Measurements from ENCODE around the gene CNTN4.

Gene CNTN4

DNA sequence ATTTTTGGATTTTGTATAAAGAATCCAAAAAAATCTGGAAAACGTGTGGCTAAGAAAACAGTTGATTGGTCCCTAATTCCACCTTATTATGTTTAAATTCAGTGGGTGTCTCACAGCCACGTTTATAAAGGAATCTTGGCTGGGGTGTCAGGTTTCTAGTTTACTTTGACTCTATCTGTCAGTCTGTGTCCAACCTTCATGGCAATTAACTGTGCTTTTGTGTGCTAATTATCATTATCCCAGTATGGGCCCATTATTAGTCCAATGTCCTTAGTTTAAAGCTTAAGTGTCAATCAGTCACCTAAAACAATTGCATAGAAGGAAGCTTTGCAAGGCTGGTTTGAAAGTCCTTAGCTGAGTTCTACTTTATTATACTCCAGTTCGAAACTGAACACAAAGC, 3.7 kb upstream of the CNTN4 start:
- no peak overlapping the region for H3K4me3 ChIP-seq (ENCODE audit: low read depth in 1 of 2, low read length in 2 of 2)
- no peak overlapping the region for H3K27ac ChIP-seq (ENCODE audit: low read length)
- TF ChIP-seq EZH2 (IDR thresholded peaks at IDR 0.05; ENCODE audit: borderline replicate concordance, low read depth, low read length, severe bottlenecking), result no peak
- TF ChIP-seq, protein P1, sequence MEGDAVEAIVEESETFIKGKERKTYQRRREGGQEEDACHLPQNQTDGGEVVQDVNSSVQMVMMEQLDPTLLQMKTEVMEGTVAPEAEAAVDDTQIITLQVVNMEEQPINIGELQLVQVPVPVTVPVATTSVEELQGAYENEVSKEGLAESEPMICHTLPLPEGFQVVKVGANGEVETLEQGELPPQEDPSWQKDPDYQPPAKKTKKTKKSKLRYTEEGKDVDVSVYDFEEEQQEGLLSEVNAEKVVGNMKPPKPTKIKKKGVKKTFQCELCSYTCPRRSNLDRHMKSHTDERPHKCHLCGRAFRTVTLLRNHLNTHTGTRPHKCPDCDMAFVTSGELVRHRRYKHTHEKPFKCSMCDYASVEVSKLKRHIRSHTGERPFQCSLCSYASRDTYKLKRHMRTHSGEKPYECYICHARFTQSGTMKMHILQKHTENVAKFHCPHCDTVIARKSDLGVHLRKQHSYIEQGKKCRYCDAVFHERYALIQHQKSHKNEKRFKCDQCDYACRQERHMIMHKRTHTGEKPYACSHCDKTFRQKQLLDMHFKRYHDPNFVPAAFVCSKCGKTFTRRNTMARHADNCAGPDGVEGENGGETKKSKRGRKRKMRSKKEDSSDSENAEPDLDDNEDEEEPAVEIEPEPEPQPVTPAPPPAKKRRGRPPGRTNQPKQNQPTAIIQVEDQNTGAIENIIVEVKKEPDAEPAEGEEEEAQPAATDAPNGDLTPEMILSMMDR (IDR thresholded peaks at IDR 0.05; ENCODE audit: borderline replicate concordance, extremely low read depth, low read length, poor library complexity, severe bottlenecking), result no peak
- H3K4me2 ChIP-seq (ENCODE audit: insufficient read depth, low read length), result no peak overlapping the region
- no peaks in the 10 kb centered on the region for H3K79me2 ChIP-seq (ENCODE audit: insufficient read depth, low read length)
- H3K4me1 ChIP-seq (ENCODE audit: insufficient read depth, low read length), result no peaks in the 10 kb centered on the region
- ATAC-seq (ENCODE audit: insufficient read depth, low read depth) (no peak), DNase-seq (no peak)
- H2AFZ ChIP-seq (ENCODE audit: low read depth, low read length), result no peak overlapping the region
- H3K36me3 ChIP-seq (ENCODE audit: insufficient read depth, low read length), result no peaks in the 10 kb centered on the region
- H3K27me3 ChIP-seq (ENCODE audit: insufficient read depth, low read length, poor library complexity), result no peaks in the 10 kb centered on the region
- H3K9me3 ChIP-seq (ENCODE audit: insufficient read depth, low read length, severe bottlenecking), result peaks cover 4% of the 10 kb centered on the region
- H3K9ac ChIP-seq (ENCODE audit: low read depth, low read length), result no peak overlapping the region
- H4K20me1 ChIP-seq (ENCODE audit: insufficient read depth, low read length), result no peaks in the 10 kb centered on the region

DNA sequence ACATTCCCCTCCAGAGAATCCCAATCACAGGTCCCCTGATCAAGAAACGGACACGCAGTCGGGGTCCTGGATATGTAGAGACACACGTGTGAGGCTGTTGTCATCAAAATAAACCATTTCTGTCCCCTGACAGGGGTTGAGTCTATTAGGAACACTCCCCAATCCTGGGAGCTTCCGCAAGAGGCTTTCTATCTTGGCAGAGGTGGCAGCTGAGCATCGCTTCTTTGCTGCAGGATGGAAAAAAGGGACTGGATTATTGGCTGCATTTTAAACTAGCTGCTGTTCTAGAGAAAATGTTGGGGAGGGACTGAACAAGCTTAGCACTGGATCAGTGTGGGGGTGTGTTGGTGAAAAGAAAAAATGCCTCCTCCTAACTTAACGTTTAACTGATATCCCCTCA, 2.5 kb upstream of the CNTN4 start:
- no peaks in the 10 kb centered on the region for H3K79me2 ChIP-seq (ENCODE audit: insufficient read depth, low read length)
- no peak overlapping the region for H3K4me2 ChIP-seq (ENCODE audit: insufficient read depth, low read length)
- DNase-seq, result no peak
- no peaks in the 10 kb centered on the region for H4K20me1 ChIP-seq (ENCODE audit: insufficient read depth, low read length)
- H3K27ac ChIP-seq (ENCODE audit: low read length), result no peak overlapping the region
- no peak overlapping the region for H2AFZ ChIP-seq (ENCODE audit: low read depth, low read length)
- H3K36me3 ChIP-seq (ENCODE audit: insufficient read depth, low read length), result no peaks in the 10 kb centered on the region
- H3K4me1 ChIP-seq (ENCODE audit: insufficient read depth, low read length), result no peaks in the 10 kb centered on the region
- ATAC-seq (ENCODE audit: insufficient read depth, low read depth), result no peak
- no peaks in the 10 kb centered on the region for H3K27me3 ChIP-seq (ENCODE audit: insufficient read depth, low read length, poor library complexity)
- no peak overlapping the region for H3K9ac ChIP-seq (ENCODE audit: low read depth, low read length)
- TF ChIP-seq, protein P1 (IDR thresholded peaks at IDR 0.05; ENCODE audit: borderline replicate concordance, extremely low read depth, low read length, poor library complexity, severe bottlenecking), result no peak
- no peak for TF ChIP-seq EZH2 (IDR thresholded peaks at IDR 0.05; ENCODE audit: borderline replicate concordance, low read depth, low read length, severe bottlenecking)
- peaks cover 4% of the 10 kb centered on the region for H3K9me3 ChIP-seq (ENCODE audit: insufficient read depth, low read length, severe bottlenecking)
- H3K4me3 ChIP-seq (ENCODE audit: low read depth in 1 of 2, low read length in 2 of 2), result no peak overlapping the region

DNA sequence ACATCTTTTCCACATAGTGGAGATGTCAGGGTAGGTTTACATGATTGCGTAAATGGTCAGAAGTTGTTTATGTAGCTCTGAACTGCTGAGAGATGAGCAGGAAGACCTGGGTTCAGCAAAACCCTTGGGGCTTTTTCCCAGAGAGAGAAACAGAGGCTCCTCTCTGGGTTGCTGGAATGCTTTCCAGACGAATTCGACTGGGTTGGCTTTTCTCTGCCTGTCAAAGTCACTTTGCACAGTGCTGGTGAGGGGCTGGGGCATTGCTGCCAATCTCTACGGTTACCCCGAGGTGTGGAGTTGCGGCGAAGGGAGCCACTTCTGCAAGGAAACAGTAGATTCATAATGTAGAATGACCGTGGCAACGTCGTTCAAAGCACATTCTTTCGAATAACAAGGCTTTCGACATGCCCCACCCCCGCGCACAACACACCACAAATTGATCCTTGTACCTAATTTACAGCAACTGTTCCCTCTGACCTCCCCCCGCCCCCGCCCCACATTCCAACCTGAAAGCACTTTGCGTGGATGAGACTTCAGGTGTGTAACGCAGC, 950 bp upstream of the CNTN4 start:
- peaks cover 4% of the 10 kb centered on the region for H3K9me3 ChIP-seq (ENCODE audit: insufficient read depth, low read length, severe bottlenecking)
- H3K27me3 ChIP-seq (ENCODE audit: insufficient read depth, low read length, poor library complexity), result no peaks in the 10 kb centered on the region
- no peak overlapping the region for H3K27ac ChIP-seq (ENCODE audit: low read length)
- no peaks in the 10 kb centered on the region for H4K20me1 ChIP-seq (ENCODE audit: insufficient read depth, low read length)
- H2AFZ ChIP-seq (ENCODE audit: low read depth, low read length), result no peak overlapping the region
- TF ChIP-seq, protein P1 (IDR thresholded peaks at IDR 0.05; ENCODE audit: borderline replicate concordance, extremely low read depth, low read length, poor library complexity, severe bottlenecking), result no peak
- no peak for TF ChIP-seq EZH2 (IDR thresholded peaks at IDR 0.05; ENCODE audit: borderline replicate concordance, low read depth, low read length, severe bottlenecking)
- no peak overlapping the region for H3K9ac ChIP-seq (ENCODE audit: low read depth, low read length)
- no peaks in the 10 kb centered on the region for H3K36me3 ChIP-seq (ENCODE audit: insufficient read depth, low read length)
- no peak overlapping the region for H3K4me3 ChIP-seq (ENCODE audit: low read depth in 1 of 2, low read length in 2 of 2)
- H3K4me1 ChIP-seq (ENCODE audit: insufficient read depth, low read length), result no peaks in the 10 kb centered on the region
- H3K79me2 ChIP-seq (ENCODE audit: insufficient read depth, low read length), result no peaks in the 10 kb centered on the region
- H3K4me2 ChIP-seq (ENCODE audit: insufficient read depth, low read length), result no peak overlapping the region
- ATAC-seq (ENCODE audit: insufficient read depth, low read depth) (no peak), DNase-seq (no peak)

Measured in DND-41 (cell line).